ENCODE results near the gene ANKFY1. TPM values are rescaled to one million over a fixed set of nuclear protein-coding genes. Genes with fewer than 3 reads are reported as not detected.

Gene ANKFY1
- total RNA-seq, 1 experiment from 2014 or later = 38.6 TPM

DNA sequence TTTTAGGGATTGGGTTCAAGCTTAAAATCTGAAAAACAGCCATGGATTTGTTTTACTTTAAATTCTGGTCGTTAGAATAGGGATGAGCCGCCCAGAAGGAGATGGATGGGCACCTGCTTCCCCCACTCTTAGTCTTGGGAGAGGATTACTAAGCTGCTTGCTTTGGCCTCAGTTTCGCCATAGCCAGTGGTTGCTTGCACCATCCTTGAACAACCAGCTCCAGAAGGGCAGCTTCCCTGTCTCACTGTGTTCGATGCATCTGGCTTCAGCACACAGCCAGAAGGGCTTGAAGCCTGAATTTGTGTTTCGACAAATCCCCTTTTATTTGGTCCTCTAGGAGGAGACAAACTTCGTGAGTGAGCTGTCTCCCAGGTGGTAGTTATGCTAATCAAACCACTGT is 113.7 kb downstream of the ANKFY1 start:
- no peak for DNase-seq (ENCODE audit: low read depth, low spot score)
- no peak for TF ChIP-seq POLR2AphosphoS5 (IDR thresholded peaks at IDR 0.05; ENCODE audit: low read depth, low read length)
- TF ChIP-seq, protein P1, sequence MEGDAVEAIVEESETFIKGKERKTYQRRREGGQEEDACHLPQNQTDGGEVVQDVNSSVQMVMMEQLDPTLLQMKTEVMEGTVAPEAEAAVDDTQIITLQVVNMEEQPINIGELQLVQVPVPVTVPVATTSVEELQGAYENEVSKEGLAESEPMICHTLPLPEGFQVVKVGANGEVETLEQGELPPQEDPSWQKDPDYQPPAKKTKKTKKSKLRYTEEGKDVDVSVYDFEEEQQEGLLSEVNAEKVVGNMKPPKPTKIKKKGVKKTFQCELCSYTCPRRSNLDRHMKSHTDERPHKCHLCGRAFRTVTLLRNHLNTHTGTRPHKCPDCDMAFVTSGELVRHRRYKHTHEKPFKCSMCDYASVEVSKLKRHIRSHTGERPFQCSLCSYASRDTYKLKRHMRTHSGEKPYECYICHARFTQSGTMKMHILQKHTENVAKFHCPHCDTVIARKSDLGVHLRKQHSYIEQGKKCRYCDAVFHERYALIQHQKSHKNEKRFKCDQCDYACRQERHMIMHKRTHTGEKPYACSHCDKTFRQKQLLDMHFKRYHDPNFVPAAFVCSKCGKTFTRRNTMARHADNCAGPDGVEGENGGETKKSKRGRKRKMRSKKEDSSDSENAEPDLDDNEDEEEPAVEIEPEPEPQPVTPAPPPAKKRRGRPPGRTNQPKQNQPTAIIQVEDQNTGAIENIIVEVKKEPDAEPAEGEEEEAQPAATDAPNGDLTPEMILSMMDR (IDR thresholded peaks at IDR 0.05) = no peak
- TF ChIP-seq, protein P2, sequence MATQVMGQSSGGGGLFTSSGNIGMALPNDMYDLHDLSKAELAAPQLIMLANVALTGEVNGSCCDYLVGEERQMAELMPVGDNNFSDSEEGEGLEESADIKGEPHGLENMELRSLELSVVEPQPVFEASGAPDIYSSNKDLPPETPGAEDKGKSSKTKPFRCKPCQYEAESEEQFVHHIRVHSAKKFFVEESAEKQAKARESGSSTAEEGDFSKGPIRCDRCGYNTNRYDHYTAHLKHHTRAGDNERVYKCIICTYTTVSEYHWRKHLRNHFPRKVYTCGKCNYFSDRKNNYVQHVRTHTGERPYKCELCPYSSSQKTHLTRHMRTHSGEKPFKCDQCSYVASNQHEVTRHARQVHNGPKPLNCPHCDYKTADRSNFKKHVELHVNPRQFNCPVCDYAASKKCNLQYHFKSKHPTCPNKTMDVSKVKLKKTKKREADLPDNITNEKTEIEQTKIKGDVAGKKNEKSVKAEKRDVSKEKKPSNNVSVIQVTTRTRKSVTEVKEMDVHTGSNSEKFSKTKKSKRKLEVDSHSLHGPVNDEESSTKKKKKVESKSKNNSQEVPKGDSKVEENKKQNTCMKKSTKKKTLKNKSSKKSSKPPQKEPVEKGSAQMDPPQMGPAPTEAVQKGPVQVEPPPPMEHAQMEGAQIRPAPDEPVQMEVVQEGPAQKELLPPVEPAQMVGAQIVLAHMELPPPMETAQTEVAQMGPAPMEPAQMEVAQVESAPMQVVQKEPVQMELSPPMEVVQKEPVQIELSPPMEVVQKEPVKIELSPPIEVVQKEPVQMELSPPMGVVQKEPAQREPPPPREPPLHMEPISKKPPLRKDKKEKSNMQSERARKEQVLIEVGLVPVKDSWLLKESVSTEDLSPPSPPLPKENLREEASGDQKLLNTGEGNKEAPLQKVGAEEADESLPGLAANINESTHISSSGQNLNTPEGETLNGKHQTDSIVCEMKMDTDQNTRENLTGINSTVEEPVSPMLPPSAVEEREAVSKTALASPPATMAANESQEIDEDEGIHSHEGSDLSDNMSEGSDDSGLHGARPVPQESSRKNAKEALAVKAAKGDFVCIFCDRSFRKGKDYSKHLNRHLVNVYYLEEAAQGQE (IDR thresholded peaks at IDR 0.05; ENCODE audit: insufficient read depth in 1 of 2, low read depth in 2 of 2, low read length in 1 of 2) = no peak
- TF ChIP-seq SIN3A (IDR thresholded peaks at IDR 0.05; ENCODE audit: borderline replicate concordance, insufficient read depth, low read depth, low read length) = no peak
- TF ChIP-seq TCF7L2 (IDR thresholded peaks at IDR 0.05; ENCODE audit: low read depth, low read length) = no peak
- BruUV-seq (replicated peaks) = no TSS peak
- Histone ChIP-seq H3K36me3 (ENCODE audit: control insufficient read depth, insufficient read depth, low read length) (no peaks in the 10 kb centered on the region), H3K9me3 (ENCODE audit: control insufficient read depth, insufficient read depth, low read depth, low read length) (no peaks in the 10 kb centered on the region), H3K4me1 (ENCODE audit: control insufficient read depth, insufficient read depth, low read length) (no peaks in the 10 kb centered on the region), H3K27ac (ENCODE audit: low read length) (no peak overlapping the region), H3K27me3 (ENCODE audit: control insufficient read depth, insufficient read depth, low read length) (no peaks in the 10 kb centered on the region), H3K4me3 (ENCODE audit: low read depth in 2 of 2, low read length in 2 of 2) (no peak overlapping the region)
- POLR2A ChIA-PET = no interaction called here
- intact Hi-C loops (cut with micrococcal nuclease; ENCODE audit: unreplicated experiment) (no loop called here), in situ Hi-C loops (cut with HindIII; ENCODE audit: low pct_unique_long_range_greater_than_20kb, low sequenced_read_pairs) (no loop called here)
- CTCF ChIA-PET = no interaction called here
- no peak for ATAC-seq

DNA sequence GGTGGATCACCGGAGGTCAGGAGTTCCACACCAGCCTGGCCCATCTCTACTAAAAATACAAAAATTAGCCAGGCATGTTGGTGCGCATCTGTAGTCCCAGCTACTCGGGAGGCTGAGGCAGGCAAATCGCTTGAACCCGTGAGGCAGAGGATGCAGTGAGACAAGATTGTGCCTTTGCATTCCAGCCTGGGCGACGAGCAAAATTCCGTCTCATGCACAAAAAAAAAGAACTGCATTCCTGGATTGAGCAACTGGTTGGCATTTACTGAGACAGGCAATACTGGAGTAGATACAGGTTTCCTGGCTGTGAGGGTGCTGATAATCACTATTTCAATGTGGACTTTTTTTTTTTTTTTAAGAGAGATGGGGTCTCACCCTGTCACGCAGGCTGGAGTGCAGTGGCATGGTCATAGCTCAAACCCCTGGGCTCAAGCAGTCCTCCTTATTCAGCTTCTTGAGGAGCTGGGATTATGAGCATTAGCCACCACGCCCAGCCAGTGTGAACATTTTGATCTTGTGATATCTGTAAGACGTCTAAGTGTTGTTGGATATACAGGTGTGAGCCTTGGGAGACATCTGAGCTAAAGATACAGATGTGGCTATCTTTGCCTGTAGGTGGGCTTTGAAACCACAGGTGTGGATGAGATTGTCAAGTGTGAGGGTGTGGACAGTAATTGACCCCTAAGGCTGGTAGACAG is 115.0 kb downstream of the ANKFY1 start:
- TF ChIP-seq TCF7L2 (IDR thresholded peaks at IDR 0.05; ENCODE audit: low read depth, low read length) = no peak
- no peak for TF ChIP-seq POLR2AphosphoS5 (IDR thresholded peaks at IDR 0.05; ENCODE audit: low read depth, low read length)
- TF ChIP-seq, protein P2 (IDR thresholded peaks at IDR 0.05; ENCODE audit: insufficient read depth in 1 of 2, low read depth in 2 of 2, low read length in 1 of 2) = no peak
- TF ChIP-seq, protein P1 (IDR thresholded peaks at IDR 0.05) = no peak
- no peak for ATAC-seq
- in situ Hi-C loops (cut with HindIII; ENCODE audit: low pct_unique_long_range_greater_than_20kb, low sequenced_read_pairs) = no loop called here
- POLR2A ChIA-PET = no interaction called here
- Histone ChIP-seq H3K4me3 (ENCODE audit: low read depth in 2 of 2, low read length in 2 of 2) (no peak overlapping the region), H3K9me3 (ENCODE audit: control insufficient read depth, insufficient read depth, low read depth, low read length) (no peaks in the 10 kb centered on the region), H3K4me1 (ENCODE audit: control insufficient read depth, insufficient read depth, low read length) (no peaks in the 10 kb centered on the region), H3K27me3 (ENCODE audit: control insufficient read depth, insufficient read depth, low read length) (no peaks in the 10 kb centered on the region), H3K36me3 (ENCODE audit: control insufficient read depth, insufficient read depth, low read length) (no peaks in the 10 kb centered on the region), H3K27ac (ENCODE audit: low read length) (no peak overlapping the region)
- CTCF ChIA-PET = no interaction called here
- no TSS peak for BruUV-seq (replicated peaks)
- no peak for DNase-seq (ENCODE audit: low read depth, low spot score)
- intact Hi-C loops (cut with micrococcal nuclease; ENCODE audit: unreplicated experiment) = no loop called here

Data from Panc1 (cell line).